GM19324 (cell line): Measurements from ENCODE around the gene MED27.

Experiments
- ATAC-seq: cut with Tn5 transposase; IDR thresholded peaks from one replicate; pipeline ENCODE4 v1.9.1; 2021; ENCODE audit warnings: mild to moderate bottlenecking, moderate library complexity; ENCODE audit not compliant: unreplicated experiment, low FRiP score

MED27 gene

DNA sequence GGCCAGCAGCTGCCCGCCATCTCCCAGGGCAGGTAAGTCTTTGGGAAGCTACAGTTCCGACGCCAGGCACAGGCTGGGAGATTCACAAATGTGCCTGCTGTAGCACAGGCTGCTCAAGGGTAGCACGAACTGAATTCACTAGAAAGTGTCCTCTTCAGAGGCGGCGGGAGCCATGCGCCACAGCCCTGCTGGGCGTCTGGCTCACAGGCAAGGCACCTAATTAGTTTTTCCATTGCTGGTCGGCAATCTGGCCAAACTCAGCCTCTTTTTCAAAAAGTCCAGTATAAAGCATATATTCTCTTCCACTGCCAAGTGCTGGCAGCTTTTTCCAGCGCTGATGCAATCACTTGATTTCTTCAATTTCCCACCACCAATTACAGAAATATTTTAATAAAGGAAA is 210.9 kb downstream of the MED27 start:
- no peak for ATAC-seq

GRCh38 chr9:131867611-131868192 is 212.0 kb downstream of the MED27 start:
- ATAC-seq: no peak

DNA sequence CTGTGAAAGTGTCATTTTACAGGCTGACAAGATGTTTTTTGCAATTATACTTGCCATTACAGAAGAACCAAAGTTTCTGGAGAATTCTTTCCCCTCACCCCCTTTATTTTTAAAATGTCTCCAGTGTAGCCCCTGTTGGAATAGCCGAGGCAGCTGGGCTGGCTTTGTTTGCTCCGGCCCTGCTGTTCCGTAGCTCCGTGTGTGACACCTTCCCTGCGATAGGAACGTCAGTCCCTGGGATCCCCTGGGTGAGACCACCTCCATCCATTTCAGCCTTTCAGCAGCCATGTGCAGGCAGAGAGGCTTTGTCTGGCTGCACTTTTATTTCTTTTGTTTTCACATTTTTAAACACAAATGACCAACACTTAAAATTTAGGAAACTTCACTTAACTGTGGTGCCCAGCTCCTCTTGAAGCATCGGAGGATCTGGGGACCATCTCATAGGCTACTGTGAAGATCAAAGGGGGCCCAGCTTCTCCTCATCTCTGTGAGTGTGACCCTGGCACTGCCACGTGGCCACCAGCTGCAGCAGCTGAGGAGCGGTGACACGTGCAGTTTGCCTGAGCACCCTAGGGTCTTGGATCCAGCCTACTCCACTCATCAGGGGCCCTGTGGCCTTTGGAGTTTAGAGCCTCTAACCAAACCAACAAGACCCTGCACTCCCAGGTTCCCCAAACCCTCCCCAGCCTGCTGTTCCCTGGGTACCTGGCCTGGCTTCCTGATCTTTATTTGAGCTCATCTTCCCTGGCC is 214.0 kb downstream of the MED27 start:
- ATAC-seq: no peak

DNA sequence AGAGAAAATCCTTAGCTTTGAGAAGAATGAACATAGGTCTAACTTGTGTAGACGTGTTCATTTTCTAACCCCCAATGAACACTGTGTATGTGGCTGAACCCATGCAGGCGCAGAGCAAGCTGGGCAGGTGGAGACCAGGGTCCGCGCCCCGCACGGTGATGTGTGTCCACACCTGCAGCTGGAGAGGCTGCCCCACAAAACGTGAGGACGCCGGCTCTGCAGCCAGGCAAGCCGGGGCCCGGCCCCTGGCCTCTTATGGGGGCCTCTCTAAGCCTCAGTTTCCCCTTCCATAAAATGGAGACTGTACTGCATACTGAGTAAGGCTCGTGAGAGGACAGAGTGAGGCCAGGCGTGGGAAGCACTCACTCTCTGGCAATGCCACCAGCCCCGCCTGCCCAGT is 215.1 kb downstream of the MED27 start:
- no peak for ATAC-seq

GRCh38 chr9:131863306-131863896 is 216.3 kb downstream of the MED27 start:
- no peak for ATAC-seq

GRCh38 chr9:131862261-131862660 is 217.4 kb downstream of the MED27 start:
- no peak for ATAC-seq

DNA sequence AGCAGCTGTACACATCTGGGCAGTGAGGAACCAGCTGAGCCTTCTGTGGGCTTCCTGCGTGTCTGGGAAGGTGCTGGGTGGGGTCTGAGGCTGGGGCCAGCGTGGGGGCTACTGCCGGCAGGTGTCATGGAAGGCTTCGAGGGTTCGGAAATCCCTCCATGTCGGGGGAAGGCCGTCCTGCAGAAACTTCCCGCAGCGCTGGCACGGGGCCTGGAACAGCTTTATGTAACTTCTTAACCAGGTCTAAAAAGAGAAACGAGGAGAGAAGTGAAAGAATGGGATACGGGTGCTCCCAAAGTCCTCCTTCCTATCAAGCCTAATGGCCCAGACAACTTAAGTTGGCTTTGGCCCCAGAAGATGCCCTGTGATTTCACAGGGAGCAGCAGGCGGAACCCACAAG is 219.2 kb downstream of the MED27 start:
- no peak for ATAC-seq

GRCh38 chr9:131858147-131858546 is 221.5 kb downstream of the MED27 start:
- no peak for ATAC-seq

- ATAC-seq: no peak
Measured at GRCh38 chr9:131856105-131856504, 223.6 kb downstream of the MED27 start.

DNA sequence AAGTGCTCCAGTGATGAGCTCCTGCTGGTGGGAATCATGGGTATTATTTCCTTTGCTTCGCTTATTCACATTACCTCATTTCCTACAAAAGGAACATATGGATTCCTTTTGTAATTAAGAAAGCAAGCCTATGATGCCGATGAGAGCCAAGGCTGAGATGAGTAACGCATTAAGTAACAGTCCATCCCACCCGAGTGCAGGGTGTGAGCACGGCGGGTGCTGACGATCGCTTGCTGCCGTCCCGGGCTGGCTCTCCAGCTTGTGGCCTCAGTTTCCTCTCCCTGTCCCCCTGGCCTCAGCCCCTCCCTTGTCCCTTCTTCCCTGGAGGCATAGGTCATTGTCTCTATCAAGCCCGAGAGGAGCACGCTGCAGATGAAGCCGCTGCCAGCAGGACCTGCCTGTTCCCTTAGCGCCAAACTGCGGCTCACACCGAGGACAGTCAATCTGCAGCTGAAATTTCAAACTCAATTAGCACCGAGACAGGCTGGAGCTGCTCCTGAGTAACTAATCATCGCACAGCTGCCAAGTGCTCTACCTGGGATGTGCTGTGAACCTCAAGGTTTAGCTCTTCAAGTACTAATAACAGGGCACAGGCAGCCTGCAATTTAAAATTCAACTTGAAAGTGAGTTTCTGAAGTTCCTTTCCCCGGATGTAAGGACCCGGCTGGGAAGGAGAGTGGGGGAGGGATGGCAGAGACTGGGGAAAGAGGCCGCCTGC is 224.6 kb downstream of the MED27 start:
- ATAC-seq: no peak

GRCh38 chr9:131854334-131854733 is 225.3 kb downstream of the MED27 start:
- no peak for ATAC-seq

GRCh38 chr9:131853434-131853833 is 226.2 kb downstream of the MED27 start:
- no peak for ATAC-seq

DNA sequence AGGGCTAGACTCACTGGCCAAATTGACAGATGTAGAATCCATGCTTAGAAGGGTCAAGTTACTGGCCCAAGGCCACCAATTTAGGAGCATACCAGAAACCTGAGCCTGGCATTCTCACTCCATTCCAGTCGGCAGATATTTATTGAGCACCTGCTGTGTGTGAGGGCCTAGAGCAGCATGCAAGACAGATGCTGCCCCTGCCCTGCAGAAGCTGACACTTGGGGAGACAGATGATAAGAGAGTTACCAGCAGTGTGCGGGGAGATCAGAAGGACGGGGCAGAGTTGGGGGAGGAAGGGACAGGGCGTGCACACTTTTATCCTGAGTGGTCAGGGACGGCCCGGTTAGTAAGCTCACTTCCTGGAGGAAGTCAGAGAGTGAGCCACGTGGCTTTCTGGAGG is 228.3 kb downstream of the MED27 start:
- no peak for ATAC-seq

DNA sequence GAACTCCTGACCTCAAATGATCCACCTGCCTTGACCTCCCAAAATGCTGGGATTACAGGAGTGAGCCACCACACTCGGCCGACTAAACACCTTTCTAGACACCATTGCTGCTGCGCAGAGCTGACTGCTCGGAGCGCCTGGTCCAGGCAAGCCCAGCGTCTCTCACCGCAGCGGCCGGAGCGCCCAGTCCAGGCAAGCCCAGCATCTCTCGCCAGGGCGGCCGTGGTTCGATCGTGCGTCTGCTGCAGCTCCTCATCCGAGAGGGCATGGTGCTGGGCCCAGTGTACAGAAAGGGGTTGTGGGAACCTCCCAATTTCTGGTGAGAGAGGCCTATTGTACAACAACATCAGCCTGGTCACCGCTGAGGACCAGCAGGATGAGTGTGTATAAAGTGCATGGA is 230.3 kb downstream of the MED27 start:
- no peak for ATAC-seq

DNA sequence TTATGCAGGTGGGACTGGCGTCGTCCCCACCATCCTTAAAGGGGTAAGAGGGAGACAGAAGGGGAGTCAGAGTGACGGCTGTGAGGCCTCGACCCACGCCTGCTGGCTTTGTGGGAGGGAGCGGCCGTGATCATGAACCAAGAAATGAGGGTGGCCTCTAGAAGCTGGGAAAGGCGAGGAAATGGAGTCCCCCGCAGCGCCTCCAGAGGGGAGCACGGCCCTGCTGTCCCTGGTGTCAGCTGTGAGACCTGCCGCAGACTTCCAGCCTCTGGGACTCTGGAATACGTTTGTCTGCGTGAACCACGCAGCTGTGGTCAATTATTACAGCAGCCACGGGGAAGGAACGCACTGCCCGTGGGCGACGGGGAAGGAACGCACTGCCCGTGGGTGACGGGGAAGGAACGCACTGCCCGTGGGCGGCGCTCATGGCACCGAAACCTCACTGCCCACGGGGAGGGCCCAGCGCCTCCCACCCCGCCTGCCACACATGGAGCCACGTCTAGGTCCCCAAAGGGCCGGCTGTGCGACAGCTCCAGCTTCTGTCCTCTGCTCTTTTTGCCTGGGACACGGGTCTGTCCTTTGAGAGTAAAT is 231.0 kb downstream of the MED27 start:
- no peak for ATAC-seq

DNA sequence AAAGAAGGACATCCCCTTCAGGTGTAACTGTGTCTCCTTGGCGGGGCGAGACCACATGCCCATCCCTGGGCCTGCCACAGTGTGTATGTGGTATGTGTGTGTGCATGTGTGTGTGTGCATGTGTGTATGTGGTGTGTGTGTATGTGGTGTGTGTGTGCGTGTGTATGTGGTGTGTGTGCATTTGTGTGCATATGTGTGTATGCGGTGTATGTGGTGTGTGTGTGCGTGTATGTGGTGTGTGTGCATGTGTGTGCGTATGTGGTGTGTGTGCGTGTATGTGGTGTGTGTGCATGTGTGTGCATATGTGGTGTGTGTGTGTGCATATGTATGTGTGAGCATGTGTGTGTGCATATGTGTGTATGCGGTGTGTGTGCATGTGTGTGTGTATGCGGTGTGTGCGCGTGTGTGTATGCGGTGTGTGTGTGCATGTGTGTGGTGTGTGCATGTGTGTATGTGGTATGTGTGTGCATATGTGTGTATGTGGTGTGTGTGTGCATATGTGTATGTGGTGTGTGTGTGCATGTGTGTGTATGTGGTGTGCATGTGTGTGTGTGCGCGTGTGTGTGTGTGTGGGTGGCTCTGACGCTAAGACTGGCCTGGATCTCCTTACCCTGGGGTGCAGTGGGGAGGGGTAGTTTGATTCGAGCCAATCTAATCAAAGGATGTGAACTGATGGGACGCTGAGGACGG is 231.9 kb downstream of the MED27 start:
- ATAC-seq: no peak

DNA sequence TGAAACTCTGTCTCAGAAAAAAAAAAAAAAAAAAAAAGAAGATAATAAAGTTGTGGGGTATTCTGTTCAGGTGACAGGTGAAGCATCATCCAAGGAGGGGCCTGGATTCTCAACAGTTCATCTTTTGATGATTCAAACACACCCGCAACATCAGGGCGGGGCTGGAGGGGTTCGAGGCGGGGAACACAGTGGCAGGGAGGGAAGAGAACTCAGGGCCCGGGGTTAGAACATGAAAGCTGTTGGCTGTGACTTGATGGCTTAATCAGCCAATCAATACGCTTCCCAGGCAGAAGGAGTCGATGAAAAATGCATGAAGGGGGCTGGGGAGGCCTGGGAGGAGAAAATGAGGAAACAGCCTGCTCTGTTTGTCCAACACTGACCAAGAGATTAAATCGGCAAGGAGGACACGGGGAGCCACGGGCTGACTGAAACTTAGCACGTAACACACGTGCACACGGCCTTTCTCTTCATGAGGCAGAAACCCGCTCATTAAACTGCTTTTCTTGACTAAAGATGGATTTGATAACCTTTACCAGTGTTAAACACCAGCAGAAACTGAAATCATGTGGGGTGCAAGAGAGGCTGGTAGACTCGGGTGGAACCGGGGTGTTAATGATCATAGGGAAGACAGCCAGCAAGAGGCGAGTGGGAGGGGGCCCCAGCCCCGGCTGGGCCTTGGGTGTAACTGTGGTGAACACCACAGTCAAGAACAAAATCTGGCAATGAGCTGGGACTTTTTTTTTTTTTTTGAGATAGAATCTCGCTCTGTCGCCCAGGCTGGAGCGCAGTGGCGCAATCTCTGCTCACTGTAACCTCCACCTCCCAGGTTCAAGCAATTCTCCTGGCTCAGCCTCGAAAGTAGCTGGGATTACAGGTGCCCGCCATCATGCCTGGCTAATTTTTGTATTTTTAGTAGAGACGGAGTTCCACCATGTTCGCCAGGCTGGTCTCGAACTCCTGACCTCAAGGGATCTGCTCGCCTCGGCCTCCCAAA is 234.1 kb downstream of the MED27 start:
- ATAC-seq: no peak

DNA sequence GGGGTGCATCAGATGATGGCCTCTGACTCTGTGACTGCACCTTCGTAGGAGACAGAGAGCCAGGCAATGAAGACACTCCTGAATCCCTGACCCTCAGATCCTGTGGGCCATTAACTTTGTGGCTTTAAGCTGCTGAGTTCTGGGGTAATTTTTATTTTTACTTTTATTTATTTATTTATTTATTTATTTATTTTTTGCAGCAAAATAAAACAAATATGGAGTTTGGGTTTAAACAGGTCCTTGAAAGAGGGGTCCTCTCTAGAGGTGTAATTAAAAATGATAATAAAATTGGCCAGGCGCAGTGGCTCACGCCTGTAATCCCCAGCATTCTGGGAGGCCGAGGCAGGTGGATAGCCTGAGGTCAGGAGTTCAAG is 234.9 kb downstream of the MED27 start:
- no peak for ATAC-seq

DNA sequence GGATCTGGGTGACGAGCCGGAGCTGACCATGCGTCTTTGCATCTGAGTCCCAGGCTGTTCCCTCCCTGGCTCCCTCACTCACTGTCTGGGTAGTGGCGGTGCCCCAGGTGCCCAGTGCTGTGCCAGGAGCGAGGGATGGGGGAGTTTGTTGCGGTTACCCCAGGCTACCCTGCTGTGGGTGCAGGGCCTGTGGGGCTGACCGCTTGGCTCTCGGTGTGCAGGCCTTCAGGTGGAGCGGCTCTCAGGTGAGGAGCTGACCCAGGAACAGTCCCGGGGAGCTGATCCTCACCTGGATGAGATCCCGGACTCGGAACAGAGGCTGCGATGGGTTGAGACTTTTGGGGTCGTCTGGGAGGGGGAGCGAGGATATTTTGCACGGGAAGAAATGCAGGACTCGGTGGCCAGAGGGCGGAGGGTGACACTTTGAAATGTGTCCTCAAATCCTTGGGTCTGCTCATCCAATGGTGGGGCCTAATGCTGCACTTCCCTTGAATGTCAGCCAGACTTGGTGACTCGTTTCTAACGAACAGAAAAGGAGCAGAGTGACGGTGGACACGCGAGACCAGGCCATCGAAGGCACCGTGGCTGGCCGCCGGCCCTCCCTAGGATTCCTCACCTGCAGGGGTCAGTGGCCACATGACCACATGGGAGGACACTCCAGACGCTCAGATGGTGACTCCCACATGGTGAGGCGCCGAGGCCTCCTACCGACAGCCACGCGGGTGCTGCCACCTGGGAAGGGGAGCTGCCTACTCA is 235.5 kb downstream of the MED27 start:
- no peak for ATAC-seq
